IPS DF 19.7 (cell line): ENCODE data around the gene FSIP1.

ENCODE experiments used
- DNase-seq: peaks from one replicate; pipeline ENCODE4 v3.0.0-alpha.2; 2013; ENCODE audit warnings: low read depth, low spot score

FSIP1 gene

GRCh38 chr15:39761006-39761405 lies 21.6 kb downstream of the FSIP1 start:
- DNase-seq, result no peak

DNA sequence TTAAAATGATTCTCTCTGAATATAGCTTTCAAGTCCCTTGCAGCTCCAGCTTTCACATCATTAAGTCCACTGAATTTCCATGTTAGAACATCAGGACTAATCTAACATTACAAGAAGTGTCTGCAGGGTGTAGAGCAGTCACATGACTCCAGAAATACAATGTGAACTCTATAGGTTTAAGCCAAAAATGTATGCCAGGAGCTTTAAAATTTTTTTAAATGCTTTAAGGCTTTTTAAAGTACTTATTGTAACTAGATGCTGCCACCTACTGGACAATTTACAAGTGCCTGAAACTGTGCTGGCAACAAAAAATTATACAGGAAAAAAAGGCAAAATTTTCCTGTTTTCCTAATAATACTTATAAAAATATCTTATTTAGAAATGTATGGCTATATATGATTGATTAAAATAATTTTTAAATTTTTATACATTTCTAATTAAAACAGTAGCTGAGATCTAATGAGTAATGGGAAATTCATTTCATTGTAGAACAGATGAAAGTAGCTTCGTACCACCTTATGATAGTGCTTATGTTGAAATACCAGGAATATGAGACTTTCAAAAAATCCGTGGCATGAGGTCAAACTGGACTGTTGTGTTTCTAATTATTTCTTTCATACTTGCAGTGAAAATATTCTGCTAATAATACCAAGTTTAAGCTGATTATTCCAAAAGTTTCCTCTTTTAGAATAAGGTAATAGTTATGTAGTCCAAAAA lies 25.7 kb downstream of the FSIP1 start:
- no peak for DNase-seq

DNA sequence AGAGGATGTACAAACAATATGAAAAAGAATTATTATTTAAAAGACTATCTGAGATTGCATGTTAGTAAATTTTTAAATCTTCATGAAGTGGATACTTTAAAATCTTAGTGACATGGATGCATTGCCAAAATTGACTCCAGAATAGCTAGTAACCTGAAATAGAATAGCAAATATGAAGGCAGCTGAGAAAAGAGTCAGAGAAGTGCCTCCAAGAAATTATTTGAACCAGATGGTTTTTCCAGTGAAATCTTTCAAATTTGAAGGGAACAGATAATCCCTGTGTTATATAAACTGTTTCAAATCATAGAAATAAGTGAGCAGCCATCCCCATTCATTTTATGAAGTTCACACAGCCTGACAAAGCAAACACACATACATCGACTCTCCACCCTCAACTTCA lies 29.6 kb downstream of the FSIP1 start:
- no peak for DNase-seq

DNA sequence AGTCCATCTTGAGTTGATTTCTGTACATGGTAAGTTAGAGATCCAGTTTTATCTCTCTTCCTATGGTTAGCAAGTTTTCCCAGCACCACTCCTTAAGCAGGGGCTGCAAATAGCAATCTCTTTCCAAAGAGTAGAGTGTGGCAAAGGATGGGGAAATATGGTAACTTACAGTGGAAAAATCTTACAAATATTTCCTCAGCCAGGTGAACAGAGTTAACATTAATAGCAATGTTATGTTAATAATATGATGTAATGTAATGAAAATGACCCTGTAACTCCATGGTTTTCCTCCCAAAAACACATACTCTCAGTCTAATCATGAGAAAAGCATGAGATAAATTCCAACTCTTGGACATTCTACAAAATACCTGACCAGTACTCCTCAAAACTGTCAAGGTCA lies 30.4 kb downstream of the FSIP1 start:
- no peak for DNase-seq

DNA sequence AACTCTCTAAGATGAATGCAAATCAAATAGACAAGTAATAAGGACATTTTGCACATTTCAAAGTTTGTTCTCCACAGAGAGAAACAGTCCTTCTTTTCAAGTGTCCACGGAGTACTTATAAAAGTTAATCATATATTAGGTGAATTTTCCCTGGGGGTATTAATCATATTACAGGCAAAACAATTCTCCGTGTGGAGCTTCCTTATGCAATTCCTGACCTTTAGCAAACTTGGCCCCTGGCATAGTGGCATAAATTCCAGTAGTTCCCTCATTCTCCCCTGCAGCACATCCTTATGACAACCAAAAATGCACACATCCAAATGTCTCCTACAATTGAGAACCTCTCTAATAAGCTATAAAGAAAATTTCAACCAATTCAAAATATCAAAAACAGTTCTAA lies 34.4 kb downstream of the FSIP1 start:
- DNase-seq, result no peak

DNA sequence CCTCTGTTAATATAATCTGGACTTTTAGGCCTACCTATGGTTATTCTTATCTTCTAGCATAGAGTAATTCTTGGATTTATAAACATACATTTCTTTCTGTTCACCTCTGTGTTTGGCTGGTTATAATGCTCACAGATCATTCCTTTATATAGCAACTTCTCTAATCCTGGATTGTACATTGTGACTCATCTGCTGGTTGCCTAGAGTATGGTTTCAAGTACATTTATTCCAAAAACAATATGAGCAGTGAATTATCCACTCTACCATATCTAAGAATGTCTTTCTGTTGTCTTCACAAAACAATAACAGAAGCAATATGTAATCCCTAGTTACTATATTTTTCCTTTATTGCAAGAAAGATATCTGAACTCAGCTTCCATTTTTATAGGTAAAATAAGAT lies 35.3 kb downstream of the FSIP1 start:
- no peak for DNase-seq

- no peak for DNase-seq
Observed at GRCh38 chr15:39746714-39747276, 35.8 kb downstream of the FSIP1 start.

GRCh38 chr15:39746176-39746575 lies 36.5 kb downstream of the FSIP1 start:
- no peak for DNase-seq

DNA sequence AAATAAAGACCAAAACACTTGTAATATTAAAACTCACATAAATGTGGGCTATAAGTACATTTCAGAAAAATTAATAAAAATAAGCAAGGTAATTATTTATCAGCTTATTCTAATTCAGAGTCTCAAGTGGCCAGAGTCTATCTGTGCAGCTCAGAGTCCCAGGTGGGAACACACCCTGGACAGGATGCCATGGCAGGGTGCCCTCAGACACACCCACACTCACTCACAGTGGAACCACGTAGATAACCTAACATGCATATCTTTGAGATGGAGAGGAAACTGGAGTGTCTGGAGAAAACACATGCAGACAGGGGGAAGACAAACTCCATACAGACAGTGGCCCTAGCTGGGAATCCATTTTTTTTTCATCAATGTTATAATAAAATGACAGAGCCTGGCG lies 37.2 kb downstream of the FSIP1 start:
- no peak for DNase-seq

GRCh38 chr15:39744334-39745103 lies 38.1 kb downstream of the FSIP1 start:
- peak; percentile 17 for DNase-seq

DNA sequence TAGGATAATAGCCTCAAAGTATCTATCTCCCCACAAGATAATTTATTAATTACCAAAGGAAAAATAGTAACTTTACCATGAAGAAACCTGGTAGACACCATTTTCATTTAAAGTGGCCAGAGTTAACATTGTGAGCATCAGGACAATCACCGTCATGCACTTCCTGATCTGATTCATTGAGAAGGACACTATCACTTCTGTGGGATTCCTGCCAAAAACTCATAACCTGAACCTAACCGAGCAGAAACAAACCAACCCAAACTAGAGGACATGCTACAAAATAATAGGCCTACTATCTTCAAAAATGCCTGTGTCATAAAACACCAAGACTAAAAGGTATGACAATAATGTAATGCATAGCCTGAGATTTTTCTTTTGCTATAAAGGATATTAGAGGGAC lies 39.0 kb downstream of the FSIP1 start:
- DNase-seq, result no peak

DNA sequence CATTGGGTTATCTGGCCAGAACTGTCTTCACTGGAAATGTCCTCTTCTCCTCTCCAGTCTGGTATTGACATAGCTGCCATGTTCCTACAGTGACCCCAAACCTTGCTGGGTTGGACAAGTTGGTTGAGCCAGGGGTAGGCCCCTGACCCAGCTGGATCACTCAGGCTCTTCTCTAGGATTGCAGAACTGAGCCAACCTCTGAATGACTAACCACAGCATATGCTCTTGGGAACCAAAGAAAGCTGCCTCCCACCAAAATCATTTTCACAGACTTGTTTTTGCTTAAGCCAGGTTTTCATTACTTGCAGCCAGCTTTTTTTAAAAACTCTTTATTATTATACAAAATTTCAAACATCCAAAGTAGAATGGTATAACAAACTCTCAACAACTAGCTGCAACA lies 41.4 kb downstream of the FSIP1 start:
- no peak for DNase-seq

DNA sequence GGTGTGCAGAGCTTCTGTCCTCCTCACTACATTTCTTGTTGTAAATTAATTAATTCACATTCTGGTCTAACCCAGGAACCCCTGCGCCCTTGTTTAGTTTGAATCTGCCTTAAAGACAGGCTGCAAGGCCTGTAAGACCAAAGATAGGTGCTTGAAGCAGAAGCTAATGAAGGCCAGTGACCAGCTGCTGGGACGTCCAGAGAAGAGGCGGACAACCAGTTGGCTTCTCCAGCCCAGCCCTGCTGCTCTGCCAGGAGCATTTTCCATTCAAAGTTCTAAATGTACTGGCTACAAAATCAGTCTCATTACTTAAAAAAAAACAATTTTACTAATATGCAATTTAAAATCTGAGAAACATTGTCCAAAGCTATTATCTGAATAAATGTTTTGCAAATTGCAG lies 43.6 kb downstream of the FSIP1 start:
- no peak for DNase-seq

- no peak for DNase-seq
Observed at GRCh38 chr15:39737196-39737550, 45.5 kb downstream of the FSIP1 start.

DNA sequence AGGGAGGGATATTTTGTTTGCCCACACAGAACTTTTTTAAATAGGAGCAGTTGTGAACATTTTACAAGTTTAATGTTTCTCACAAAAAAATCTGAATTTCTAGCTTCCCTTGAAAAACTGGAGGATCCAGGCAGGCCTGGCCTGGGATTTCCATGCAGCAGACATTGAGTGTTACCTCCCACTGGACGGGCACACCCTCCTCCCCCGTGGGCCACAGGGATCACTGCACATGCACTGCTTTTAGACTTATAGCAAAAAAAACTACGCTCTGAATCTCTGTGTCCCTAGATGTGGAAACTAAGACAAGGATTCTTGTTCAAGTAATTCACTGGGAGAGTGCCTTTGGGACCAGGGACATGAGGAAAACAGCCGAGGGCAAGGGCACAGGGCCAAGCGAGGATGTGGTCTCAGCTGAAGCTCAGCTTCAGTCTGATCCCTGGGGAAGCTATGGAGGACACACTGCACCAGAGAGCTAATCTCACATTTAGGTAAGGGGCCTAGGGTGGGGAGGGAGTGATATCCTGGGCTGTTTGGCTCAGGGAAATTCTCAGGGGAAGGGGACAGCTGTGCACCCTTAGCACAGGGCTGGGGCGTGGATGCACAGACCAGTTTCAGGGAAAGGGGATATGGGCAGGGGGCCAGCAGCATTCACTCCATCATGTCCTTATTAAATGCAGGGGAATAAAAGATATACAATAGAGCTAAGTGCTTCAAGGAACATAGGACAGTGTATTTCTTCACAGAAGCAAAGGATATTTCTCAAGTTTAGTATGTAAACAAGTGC lies 46.0 kb downstream of the FSIP1 start:
- no peak for DNase-seq

- DNase-seq, result no peak
Observed at GRCh38 chr15:39735120-39735717, 47.4 kb downstream of the FSIP1 start.

GRCh38 chr15:39731266-39731665 lies 51.4 kb downstream of the FSIP1 start:
- no peak for DNase-seq

DNA sequence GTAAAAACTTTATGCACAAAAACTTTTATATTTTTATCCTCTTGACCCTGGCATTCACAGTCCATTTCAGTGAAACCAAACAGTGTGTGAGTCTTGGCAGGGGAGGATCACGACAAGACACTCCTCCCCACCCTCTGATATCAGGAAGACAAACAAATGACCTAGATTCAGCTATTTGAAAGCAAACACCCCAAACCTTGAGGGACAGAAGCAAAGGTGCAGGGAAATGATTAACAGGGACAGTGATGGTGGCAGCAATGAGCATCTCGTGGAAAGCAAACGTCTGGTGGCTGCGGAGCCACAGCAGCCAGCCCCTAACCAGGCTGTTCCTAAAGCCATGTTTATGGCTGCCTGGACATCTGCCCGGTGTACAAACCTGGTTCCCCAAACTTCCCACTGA lies 52.1 kb downstream of the FSIP1 start:
- DNase-seq, result no peak

GRCh38 chr15:39729500-39729899 lies 53.1 kb downstream of the FSIP1 start:
- no peak for DNase-seq

DNA sequence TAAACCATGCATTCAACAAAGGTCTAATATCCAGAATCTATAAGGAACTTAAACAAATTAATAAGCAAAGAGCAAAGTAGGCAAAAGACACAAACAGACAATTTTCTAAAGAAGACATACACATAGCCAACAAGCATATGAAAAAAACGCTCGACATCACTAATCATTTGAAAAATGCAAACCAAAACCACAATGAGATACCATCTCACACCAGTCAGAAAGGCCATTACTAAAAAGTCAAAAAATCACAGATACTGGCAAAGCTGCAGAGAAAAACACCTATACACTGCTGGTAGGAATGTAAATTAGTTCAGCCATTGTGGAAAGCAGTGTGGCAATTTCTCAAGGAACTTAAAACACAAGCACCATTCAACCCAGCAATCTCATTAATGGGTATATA lies 53.8 kb downstream of the FSIP1 start:
- no peak for DNase-seq

- no peak for DNase-seq
Observed at GRCh38 chr15:39721893-39722292, 60.7 kb downstream of the FSIP1 start.
